DOHH2 (cell line): Measurements from ENCODE around the gene FASTK.

Experiments used
- H3F3A ChIP-seq: fragments of 200-600 bp; sonication (generic), shearing (Covaris generic); 2 replicates; pipeline ENCODE4 v1.6.0; 2016; ENCODE audit warnings: antibody characterized with exemption, mild to moderate bottlenecking; ENCODE audit not compliant: control insufficient read depth, insufficient read depth
- H3K27ac ChIP-seq: fragments of 200-600 bp; sonication (generic); 2 replicates; pipeline ENCODE4 v1.5.1; 2014; ENCODE audit warnings: low read depth, mild to moderate bottlenecking, low read length, moderate library complexity
- H3K27me3 ChIP-seq: fragments of 200-600 bp; sonication (generic); 2 replicates; pipeline ENCODE4 v1.6.1; 2014; ENCODE audit warnings: mild to moderate bottlenecking, low read length, mixed read lengths; ENCODE audit not compliant: control insufficient read depth
- H3K36me3 ChIP-seq: fragments of 200-600 bp; sonication (generic); 2 replicates; pipeline ENCODE4 v1.6.1; 2014; ENCODE audit warnings: mild to moderate bottlenecking, low read length, moderate library complexity, mixed read lengths; ENCODE audit not compliant: control insufficient read depth
- H3K4me1 ChIP-seq: fragments of 200-600 bp; sonication (generic); 2 replicates; pipeline ENCODE4 v1.6.1; 2014; ENCODE audit warnings: mild to moderate bottlenecking, low read length, mixed read lengths; ENCODE audit not compliant: control insufficient read depth
- H3K4me2 ChIP-seq: fragments of 200-600 bp; sonication (generic); 2 replicates; pipeline ENCODE4 v1.6.0; 2014; ENCODE audit warnings: mild to moderate bottlenecking, low read length, moderate library complexity
- H3K4me3 ChIP-seq: fragments of 200-600 bp; sonication (generic); 2 replicates; pipeline ENCODE4 v1.5.1; 2014; ENCODE audit warnings: mild to moderate bottlenecking, low read length, mixed read lengths
- H3K79me2 ChIP-seq: fragments of 200-600 bp; sonication (generic); 2 replicates; pipeline ENCODE4 v1.6.1; 2014; ENCODE audit warnings: mild to moderate bottlenecking, low read length, mixed read lengths; ENCODE audit not compliant: control insufficient read depth
- H3K9me2 ChIP-seq: fragments of 200-600 bp; sonication (generic); replicated peaks from 2 replicates; pipeline ENCODE4 v1.6.1; 2014; ENCODE audit warnings: mild to moderate bottlenecking, low read length, mixed read lengths; ENCODE audit not compliant: control insufficient read depth
- H3K9me3 ChIP-seq: fragments of 200-600 bp; sonication (generic); 2 replicates; pipeline ENCODE4 v1.6.1; 2014; ENCODE audit warnings: antibody characterized with exemption, low read length, mixed read lengths; ENCODE audit not compliant: control insufficient read depth, insufficient read depth
- H4K20me1 ChIP-seq: fragments of 200-600 bp; sonication (generic); 2 replicates; pipeline ENCODE4 v1.6.0; 2014; ENCODE audit warnings: low read depth, mild to moderate bottlenecking, antibody characterized with exemption, low read length, moderate library complexity; ENCODE audit not compliant: control insufficient read depth, insufficient read depth
- CTCF ChIP-seq: fragments of 200-600 bp; sonication (generic); IDR thresholded peaks from one replicate; pipeline ENCODE4 v1.5.1; 2014; ENCODE audit warnings: antibody characterized with exemption, mild to moderate bottlenecking, low read depth, low read length; ENCODE audit not compliant: poor library complexity, severe bottlenecking
- EZH2phosphoT487 ChIP-seq: fragments of 200-600 bp; sonication (generic); IDR thresholded peaks from 2 replicates; pipeline ENCODE4 v1.6.1; 2017; ENCODE audit warnings: borderline replicate concordance, mild to moderate bottlenecking, antibody characterized with exemption, low read length, moderate library complexity, mixed read lengths

The FASTK gene

GRCh38 chr7:151110236-151110940 is 29.8 kb upstream of the FASTK start:
- Histone ChIP-seq H3K9me2 (no peaks in the 10 kb centered on the region), H3K4me1 (no peaks in the 10 kb centered on the region), H3K27ac (no peak overlapping the region), H4K20me1 (no peaks in the 10 kb centered on the region), H3F3A (no peaks in the 10 kb centered on the region), H3K27me3 (peaks cover 15% of the 10 kb centered on the region), H3K36me3 (no peaks in the 10 kb centered on the region), H3K9me3 (no peaks in the 10 kb centered on the region), H3K79me2 (no peaks in the 10 kb centered on the region), H3K4me3 (no peak overlapping the region), H3K4me2 (no peak overlapping the region)
- TF ChIP-seq EZH2phosphoT487 (no peak), CTCF (no peak)

- H3K79me2 ChIP-seq: no peaks in the 10 kb centered on the region
- H3K9me3 ChIP-seq: no peaks in the 10 kb centered on the region
- H4K20me1 ChIP-seq: no peaks in the 10 kb centered on the region
- no peak overlapping the region for H3K4me2 ChIP-seq
- no peak overlapping the region for H3K27ac ChIP-seq
- TF ChIP-seq CTCF (no peak), EZH2phosphoT487 (no peak)
- no peaks in the 10 kb centered on the region for H3K4me1 ChIP-seq
- peaks cover 23% of the 10 kb centered on the region for H3K27me3 ChIP-seq
- H3K4me3 ChIP-seq: no peak overlapping the region
- H3F3A ChIP-seq: no peaks in the 10 kb centered on the region
- H3K9me2 ChIP-seq: no peaks in the 10 kb centered on the region
- no peaks in the 10 kb centered on the region for H3K36me3 ChIP-seq
Observed at GRCh38 chr7:151109094-151110048, 28.8 kb upstream of the FASTK start.

GRCh38 chr7:151107882-151108281 is 27.3 kb upstream of the FASTK start:
- Histone ChIP-seq H3F3A (no peaks in the 10 kb centered on the region), H3K4me1 (no peaks in the 10 kb centered on the region), H3K9me3 (no peaks in the 10 kb centered on the region), H3K27me3 (peaks cover 35% of the 10 kb centered on the region), H4K20me1 (no peaks in the 10 kb centered on the region), H3K27ac (no peak overlapping the region), H3K79me2 (no peaks in the 10 kb centered on the region), H3K9me2 (no peaks in the 10 kb centered on the region), H3K4me3 (no peak overlapping the region), H3K36me3 (no peaks in the 10 kb centered on the region), H3K4me2 (no peak overlapping the region)
- no peak for TF ChIP-seq CTCF
- no peak for TF ChIP-seq EZH2phosphoT487
